Ascending aorta (tissue), 2 donors: Measurements from ENCODE around the gene INO80D. TPM values are rescaled to one million over a fixed set of nuclear protein-coding genes. Genes with fewer than 3 reads are reported as not detected.
"Not testable (repeated sequence)": the region's sequence is repeated elsewhere in the genome, so short reads cannot be mapped to it uniquely, and the experiment has no call there.

Experiments
- DNase-seq, 2 donors: peaks; one replicate each; pipeline ENCODE4 v3.0.0-alpha.2; 2019; ENCODE audit warnings: low spot score in 2 of 2
- H3K27ac ChIP-seq, 2 donors: fragments of 200-600 bp; sonication (generic); one replicate each; pipeline ENCODE4 v1.5.1; 2016 to 2017; ENCODE audit warnings: mild to moderate bottlenecking in 1 of 2
- H3K27me3 ChIP-seq: fragments of 200-600 bp; sonication (generic); one replicate; pipeline ENCODE4 v1.5.1; 2017
- H3K36me3 ChIP-seq, 2 donors: fragments of 200-600 bp; sonication (generic); one replicate each; pipeline ENCODE4 v1.5.1; 2016
- H3K4me1 ChIP-seq, 2 donors: fragments of 200-600 bp; sonication (generic); one replicate each; pipeline ENCODE4 v1.5.1; 2016 to 2017; ENCODE audit warnings: mild to moderate bottlenecking in 1 of 2
- H3K4me3 ChIP-seq, 2 donors: fragments of 200-600 bp; sonication (generic); one replicate each; pipeline ENCODE4 v1.5.1; 2016 to 2017; ENCODE audit warnings: mild to moderate bottlenecking in 1 of 2
- H3K9me3 ChIP-seq, 2 donors: fragments of 200-600 bp; sonication (generic); one replicate each; pipeline ENCODE4 v1.5.1; 2016
- CTCF ChIP-seq, 3 experiments: fragments of 200-600 bp in 2 of 3; fragments of 450-650 bp in 1 of 3; sonication (generic) in 2 of 3; IDR thresholded peaks; one replicate each; pipeline ENCODE4 v1.5.1; 2016 to 2019; ENCODE audit warnings: antibody characterized with exemption in 3 of 3, mild to moderate bottlenecking in 1 of 3, moderate library complexity in 1 of 3
- intact Hi-C: fragments of 100-400 bp; cut with DNase I; formaldehyde crosslinking; loops from one replicate; pipeline ENCODE4 v1.15.1; 2023
- total RNA-seq: library from RNA; depleted of rRNA; stranded (reverse); fragments of >200 nt; gene quantifications from one replicate; pipeline ENCODE4 v1.1.0, GENCODE V29; 2016

Gene INO80D
- total RNA-seq, 1 donor from 2014 or later = 10.1 TPM

GRCh38 chr2:205989271-205990071 is 96.5 kb downstream of the INO80D start:
- intact Hi-C loops = no loop called here
- H3K9me3 ChIP-seq = no peaks in the 10 kb centered on the region
- H3K27ac ChIP-seq = no peak overlapping the region
- TF ChIP-seq CTCF (IDR thresholded peaks at IDR 0.05) = no peak
- DNase-seq = no peak
- no peaks in the 10 kb centered on the region for H3K4me1 ChIP-seq
- peaks cover 0 to 22% of the 10 kb centered on the region in 2 donors for H3K36me3 ChIP-seq
- H3K4me3 ChIP-seq = no peak overlapping the region
- no peaks in the 10 kb centered on the region for H3K27me3 ChIP-seq

- intact Hi-C loops, DNase-seq, H3K4me1 ChIP-seq, H3K27ac ChIP-seq, H3K9me3 ChIP-seq, H3K27me3 ChIP-seq, H3K4me3 ChIP-seq: not testable (repeated sequence)
- peaks cover 0 to 22% of the 10 kb centered on the region in 2 donors for H3K36me3 ChIP-seq
Observed at GRCh38 chr2:205988681-205989080, 97.3 kb downstream of the INO80D start.

GRCh38 chr2:205988274-205988673 is 97.7 kb downstream of the INO80D start:
- Histone ChIP-seq H3K9me3 (no peaks in the 10 kb centered on the region), H3K36me3 (peaks cover 0 to 22% of the 10 kb centered on the region in 2 donors), H3K27ac (no peak overlapping the region), H3K27me3 (no peaks in the 10 kb centered on the region), H3K4me1 (no peaks in the 10 kb centered on the region), H3K4me3 (no peak overlapping the region)
- intact Hi-C loops = no loop called here
- TF ChIP-seq CTCF (IDR thresholded peaks at IDR 0.05) = no peak
- no peak for DNase-seq

- H3K27ac ChIP-seq, DNase-seq, H3K27me3 ChIP-seq, intact Hi-C loops, H3K9me3 ChIP-seq, H3K4me3 ChIP-seq, H3K4me1 ChIP-seq, H3K36me3 ChIP-seq: not testable (repeated sequence)
Observed at GRCh38 chr2:205986334-205986733, 99.6 kb downstream of the INO80D start.

- DNase-seq = no peak
- no peak for TF ChIP-seq CTCF (IDR thresholded peaks at IDR 0.05)
- Histone ChIP-seq H3K4me3 (no peak overlapping the region), H3K4me1 (no peaks in the 10 kb centered on the region), H3K27ac (no peak overlapping the region), H3K9me3 (no peaks in the 10 kb centered on the region), H3K27me3 (no peaks in the 10 kb centered on the region), H3K36me3 (no peaks in the 10 kb centered on the region)
- intact Hi-C loops = no loop called here
Observed at GRCh38 chr2:205984381-205984780, 101.6 kb downstream of the INO80D start.

GRCh38 chr2:205982776-205983327 is 103.1 kb downstream of the INO80D start:
- intact Hi-C loops = no loop called here
- H3K4me1 ChIP-seq = no peaks in the 10 kb centered on the region
- H3K4me3 ChIP-seq = no peak overlapping the region
- H3K9me3 ChIP-seq = no peaks in the 10 kb centered on the region
- no peak for DNase-seq
- no peak overlapping the region for H3K27ac ChIP-seq
- no peak for TF ChIP-seq CTCF (IDR thresholded peaks at IDR 0.05)
- no peaks in the 10 kb centered on the region for H3K27me3 ChIP-seq
- no peaks in the 10 kb centered on the region for H3K36me3 ChIP-seq

- H3K27ac ChIP-seq, intact Hi-C loops, H3K4me3 ChIP-seq, DNase-seq, H3K27me3 ChIP-seq, H3K36me3 ChIP-seq, H3K4me1 ChIP-seq, H3K9me3 ChIP-seq: not testable (repeated sequence)
Observed at GRCh38 chr2:205978728-205979127, 107.2 kb downstream of the INO80D start.

- DNase-seq, H3K4me3 ChIP-seq, H3K27me3 ChIP-seq, H3K4me1 ChIP-seq, H3K36me3 ChIP-seq, intact Hi-C loops, H3K27ac ChIP-seq, H3K9me3 ChIP-seq: not testable (repeated sequence)
Observed at GRCh38 chr2:205977699-205978098, 108.3 kb downstream of the INO80D start.

- intact Hi-C loops, H3K27ac ChIP-seq, H3K36me3 ChIP-seq, DNase-seq, H3K4me3 ChIP-seq, H3K9me3 ChIP-seq, H3K4me1 ChIP-seq, H3K27me3 ChIP-seq: not testable (repeated sequence)
Observed at GRCh38 chr2:205976934-205977659, 108.9 kb downstream of the INO80D start.
